Upper lobe of left lung (tissue), 4 donors: ENCODE data around the gene TCF12.

Source experiments
- CTCF ChIP-seq, 6 experiments: fragments of 450-650 bp in 4 of 6; fragments of 200-600 bp in 2 of 6; sonication (generic) in 2 of 6; IDR thresholded peaks; one replicate each; pipeline ENCODE4 v1.5.1; 2016 to 2019; ENCODE audit warnings: antibody characterized with exemption in 6 of 6
- EP300 ChIP-seq, 4 donors: sonication (generic); formaldehyde crosslinking; IDR thresholded peaks; one replicate each; pipeline ENCODE4 v1.5.1; 2017; ENCODE audit warnings: antibody characterized with exemption in 4 of 4, control low read depth in 2 of 4
- POLR2A ChIP-seq, 4 donors: fragments of 450-650 bp; IDR thresholded peaks; one replicate each; pipeline ENCODE4 v1.5.1; 2016 to 2017; ENCODE audit warnings: antibody characterized with exemption in 4 of 4, mild to moderate bottlenecking in 2 of 4

DNA sequence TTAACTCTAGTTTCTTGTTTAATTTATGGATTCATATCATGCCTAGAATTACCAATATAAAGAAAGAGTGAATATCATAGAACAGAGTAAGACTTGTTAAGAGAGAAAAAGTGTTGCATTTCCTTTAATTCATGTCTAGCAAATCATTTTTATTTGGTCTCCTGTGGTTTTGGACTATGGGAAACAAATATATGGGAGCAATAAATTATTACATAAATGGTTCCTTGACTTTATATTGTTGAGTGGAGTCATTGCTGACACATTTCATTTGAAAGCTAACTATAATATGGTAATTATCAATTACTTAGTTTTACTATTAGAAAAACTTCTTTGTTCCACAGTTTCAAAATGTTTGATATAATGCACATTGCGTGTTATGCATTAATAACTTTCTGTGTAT lies 313.1 kb downstream of the TCF12 start:
- TF ChIP-seq EP300 (IDR thresholded peaks at IDR 0.05) = no peak
- no peak for TF ChIP-seq POLR2A (IDR thresholded peaks at IDR 0.05)
- TF ChIP-seq CTCF (IDR thresholded peaks at IDR 0.05) = no peak
